SH-SY5Y (cell line): ENCODE data around the gene PWWP2B.

Experiments
- GATA2 ChIP-seq: IDR thresholded peaks from 2 replicates; pipeline ENCODE4 v1.6.1; 2011; ENCODE audit warnings: mild to moderate bottlenecking, low read depth, low read length
- GATA3 ChIP-seq: IDR thresholded peaks from 2 replicates; pipeline ENCODE4 v1.6.1; 2011; ENCODE audit warnings: low read depth, mild to moderate bottlenecking, low read length, moderate library complexity

DNA sequence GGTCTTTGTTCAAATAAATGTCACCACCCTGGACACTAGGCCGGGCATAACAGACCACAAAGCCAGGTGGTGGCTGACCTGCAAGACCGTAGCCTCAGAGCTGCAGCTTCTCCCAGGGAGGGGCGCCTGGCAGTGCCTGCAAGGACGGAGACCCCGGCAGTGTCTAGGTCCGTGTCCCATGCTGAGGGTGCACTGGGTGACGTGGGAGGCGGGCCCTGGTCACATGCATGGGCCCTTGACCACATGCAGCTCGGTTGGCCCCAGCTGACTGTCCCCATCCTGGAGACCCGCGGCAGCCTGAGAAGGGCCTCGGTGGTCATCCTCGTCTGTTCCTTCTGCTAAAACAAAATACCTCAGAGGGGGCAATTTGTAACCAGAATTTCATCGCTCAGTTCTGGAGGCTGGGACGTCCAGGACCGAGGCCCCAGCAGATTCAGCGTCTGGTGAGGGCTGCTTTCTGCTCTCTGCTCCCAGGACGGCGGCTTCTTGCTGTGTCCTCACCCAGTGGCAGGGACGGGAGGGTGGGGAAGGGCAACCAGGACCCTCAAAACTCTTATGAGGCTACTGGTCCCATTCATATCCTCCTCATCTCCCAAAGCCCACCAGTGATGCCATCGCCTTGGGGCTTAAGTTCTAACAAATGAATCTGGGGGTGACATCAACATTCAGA, 36.8 kb downstream of the PWWP2B start:
- TF ChIP-seq GATA2 (no peak), GATA3 (no peak)
